Activated CD8-positive, alpha-beta T cell treated with anti-CD3 and anti-CD28 coated beads, Interleukin-2, amount 10 ng/mL, durations not matched to agents 7 days and 5 days (primary cell): ENCODE data around the gene RIOK3. TPM values are rescaled to one million over a fixed set of nuclear protein-coding genes. Genes with fewer than 3 reads are reported as not detected.

ENCODE experiments used
- ATAC-seq: fragments of 150-1000 bp; cut with Tn5 transposase; one replicate; pipeline ENCODE4 v1.10.0; 2021; ENCODE audit warnings: moderate library complexity
- CTCF ChIA-PET: fragments of 350-600 bp; sonication (Branson Sonifier 250); formaldehyde crosslinking; loops from one replicate; lab custom pipeline; 2021; ENCODE audit warnings: antibody characterized with exemption; lab: Charles Lee
- POLR2A ChIA-PET: fragments of 350-600 bp; sonication (Branson Sonifier 250); formaldehyde crosslinking; loops from one replicate; lab custom pipeline; 2021; ENCODE audit warnings: antibody characterized with exemption; lab: Charles Lee
- DNase-seq: peaks from one replicate; pipeline ENCODE4 v3.0.0-alpha.2; 2020
- H3K27ac Mint-ChIP-seq: one replicate; pipeline ENCODE4 v1.8.0; 2021; ENCODE audit warnings: mild to moderate bottlenecking, mixed read lengths
- H3K27me3 Mint-ChIP-seq: one replicate; pipeline ENCODE4 v1.8.0; 2021; ENCODE audit warnings: low read depth, mixed read lengths
- H3K36me3 Mint-ChIP-seq: one replicate; pipeline ENCODE4 v1.8.0; 2021; ENCODE audit warnings: low read depth, mixed read lengths
- H3K4me1 Mint-ChIP-seq: one replicate; pipeline ENCODE4 v1.8.0; 2021; ENCODE audit warnings: low read depth, mixed read lengths
- H3K4me3 Mint-ChIP-seq: one replicate; pipeline ENCODE4 v1.8.0; 2021; ENCODE audit warnings: mild to moderate bottlenecking, mixed read lengths
- H3K9me3 Mint-ChIP-seq: one replicate; pipeline ENCODE4 v1.8.0; 2022; ENCODE audit warnings: mixed read lengths; ENCODE audit not compliant: insufficient read depth
- total RNA-seq, 2 experiments: library from RNA; stranded (reverse); gene quantifications; one replicate each; pipeline ENCODE4 v1.2.3, GENCODE V29; 2021

The RIOK3 gene
- total RNA-seq, 2 experiments from 2014 or later: 53.6 to 69.3 TPM

GRCh38 chr18:23515911-23516546 lies 62.9 kb downstream of the RIOK3 start:
- Mint-ChIP-seq H3K4me3 (no peak overlapping the region), H3K36me3 (peaks cover 62% of the 10 kb centered on the region), H3K27me3 (no peaks in the 10 kb centered on the region), H3K4me1 (peaks cover 26% of the 10 kb centered on the region), H3K9me3 (no peaks in the 10 kb centered on the region), H3K27ac (peak overlapping the region; percentile 45)
- POLR2A ChIA-PET: interaction anchor here (1.6 kb wide), 1 partner anchor 70 kb away, joined by 4 read pairs; the partner anchor contains the start of gene NPC1
- ATAC-seq: peak; percentile 95
- peak; percentile 85 for DNase-seq
- CTCF ChIA-PET: interaction anchor here (0.7 to 3.6 kb wide), 43 partner anchors 9 to 384 kb away, joined by 3 to 42 read pairs (median 4); partner anchors contain the start of genes NPC1, RIOK3 and RMC1

GRCh38 chr18:23519734-23520133 lies 66.6 kb downstream of the RIOK3 start:
- no peak overlapping the region for H3K27ac Mint-ChIP-seq

GRCh38 chr18:23521271-23521670 lies 68.2 kb downstream of the RIOK3 start:
- no peak for ATAC-seq
- POLR2A ChIA-PET: interaction anchor here (0.6 kb wide), 1 partner anchor 962 kb away, joined by 4 read pairs; no protein-coding TSS in a partner anchor
- H3K9me3 Mint-ChIP-seq: no peaks in the 10 kb centered on the region
- H3K27me3 Mint-ChIP-seq: no peaks in the 10 kb centered on the region
- peaks cover 11% of the 10 kb centered on the region for H3K4me1 Mint-ChIP-seq
- peaks cover 70% of the 10 kb centered on the region for H3K36me3 Mint-ChIP-seq
- CTCF ChIA-PET: interaction anchor here (1.4 kb wide), 1 partner anchor 23 kb away, joined by 5 read pairs; no protein-coding TSS in a partner anchor
- no peak overlapping the region for H3K27ac Mint-ChIP-seq
- H3K4me3 Mint-ChIP-seq: no peak overlapping the region
- DNase-seq: no peak

More at GRCh38 chr18:23519734-23520133, 66.6 kb downstream of the RIOK3 start:
- Mint-ChIP-seq H3K4me3 (no peak overlapping the region), H3K36me3 (peaks cover 71% of the 10 kb centered on the region), H3K9me3 (no peaks in the 10 kb centered on the region), H3K27me3 (no peaks in the 10 kb centered on the region), H3K4me1 (peaks cover 16% of the 10 kb centered on the region)
- ATAC-seq: no peak
- ChIA-PET CTCF (interaction anchor here (1.4 kb wide), 1 partner anchor 21 kb away, joined by 5 read pairs; no protein-coding TSS in a partner anchor), POLR2A (no interaction called here)
- DNase-seq: no peak

GRCh38 chr18:23521907-23522306 lies 68.8 kb downstream of the RIOK3 start:
- POLR2A ChIA-PET: interaction anchor here (1.5 kb wide), 1 partner anchor 19 kb away, joined by 3 read pairs; no protein-coding TSS in a partner anchor
- no peak for DNase-seq
- peaks cover 11% of the 10 kb centered on the region for H3K4me1 Mint-ChIP-seq
- peaks cover 75% of the 10 kb centered on the region for H3K36me3 Mint-ChIP-seq
- H3K27me3 Mint-ChIP-seq: no peaks in the 10 kb centered on the region
- H3K27ac Mint-ChIP-seq: no peak overlapping the region
- CTCF ChIA-PET: interaction anchor here (1.0 to 1.9 kb wide), 2 partner anchors 17 to 23 kb away, joined by 5 to 6 read pairs; no protein-coding TSS in a partner anchor
- no peak for ATAC-seq
- H3K9me3 Mint-ChIP-seq: no peaks in the 10 kb centered on the region
- H3K4me3 Mint-ChIP-seq: no peak overlapping the region

GRCh38 chr18:23523429-23524212 lies 70.5 kb downstream of the RIOK3 start:
- ATAC-seq (no peak), DNase-seq (no peak)
- ChIA-PET CTCF (interaction anchor here (0.8 to 1.9 kb wide), 2 partner anchors 19 to 64 kb away, joined by 3 to 6 read pairs; no protein-coding TSS in a partner anchor), POLR2A (interaction anchor here (0.6 to 1.5 kb wide), 3 partner anchors 18 to 37 kb away, joined by 3 to 4 read pairs (median 3); partner anchors contain the start of gene RMC1)
- no peak overlapping the region for H3K27ac Mint-ChIP-seq
- peaks cover 11% of the 10 kb centered on the region for H3K4me1 Mint-ChIP-seq
- H3K36me3 Mint-ChIP-seq: peaks cover 72% of the 10 kb centered on the region
- H3K9me3 Mint-ChIP-seq: no peaks in the 10 kb centered on the region
- no peak overlapping the region for H3K4me3 Mint-ChIP-seq
- no peaks in the 10 kb centered on the region for H3K27me3 Mint-ChIP-seq

- H3K4me3 Mint-ChIP-seq: no peak overlapping the region
- no peaks in the 10 kb centered on the region for H3K27me3 Mint-ChIP-seq
- H3K27ac Mint-ChIP-seq: no peak overlapping the region
- peaks cover 73% of the 10 kb centered on the region for H3K36me3 Mint-ChIP-seq
- H3K4me1 Mint-ChIP-seq: peaks cover 11% of the 10 kb centered on the region
- H3K9me3 Mint-ChIP-seq: no peaks in the 10 kb centered on the region
- no peak for ATAC-seq
- CTCF ChIA-PET: interaction anchor here (0.8 to 1.1 kb wide), 2 partner anchors 8 to 64 kb away, joined by 3 read pairs; no protein-coding TSS in a partner anchor
- DNase-seq: no peak
- POLR2A ChIA-PET: no interaction called here
Measured at GRCh38 chr18:23524213-23524707, 71.2 kb downstream of the RIOK3 start.

GRCh38 chr18:23526501-23527063 lies 73.5 kb downstream of the RIOK3 start:
- H3K27me3 Mint-ChIP-seq: no peaks in the 10 kb centered on the region
- peaks cover 74% of the 10 kb centered on the region for H3K36me3 Mint-ChIP-seq
- ATAC-seq (no peak), DNase-seq (no peak)
- H3K4me1 Mint-ChIP-seq: peaks cover 11% of the 10 kb centered on the region
- POLR2A ChIA-PET: no interaction called here
- H3K9me3 Mint-ChIP-seq: no peaks in the 10 kb centered on the region
- CTCF ChIA-PET: interaction anchor here (1.0 to 1.8 kb wide), 2 partner anchors 10 to 11 kb away, joined by 4 to 7 read pairs; no protein-coding TSS in a partner anchor
- no peak overlapping the region for H3K4me3 Mint-ChIP-seq
- peak overlapping the region; percentile 18 for H3K27ac Mint-ChIP-seq

- peaks cover 70% of the 10 kb centered on the region for H3K36me3 Mint-ChIP-seq
- H3K27ac Mint-ChIP-seq: peak overlapping the region; percentile 4
Measured at GRCh38 chr18:23528580-23529472, 75.7 kb downstream of the RIOK3 start.

GRCh38 chr18:23529604-23530003 lies 76.5 kb downstream of the RIOK3 start:
- DNase-seq (no peak), ATAC-seq (no peak)
- Mint-ChIP-seq H3K27ac (peak overlapping the region; percentile 4), H3K9me3 (no peaks in the 10 kb centered on the region), H3K36me3 (peaks cover 67% of the 10 kb centered on the region), H3K4me1 (no peaks in the 10 kb centered on the region), H3K4me3 (no peak overlapping the region), H3K27me3 (no peaks in the 10 kb centered on the region)
- CTCF ChIA-PET: no interaction called here
- POLR2A ChIA-PET: no interaction called here

More at GRCh38 chr18:23528580-23529472, 75.7 kb downstream of the RIOK3 start:
- CTCF ChIA-PET: interaction anchor here (0.6 kb wide), 1 partner anchor 336 kb away, joined by 3 read pairs; no protein-coding TSS in a partner anchor
- no peak for ATAC-seq
- Mint-ChIP-seq H3K4me1 (peaks cover 1% of the 10 kb centered on the region), H3K9me3 (no peaks in the 10 kb centered on the region), H3K27me3 (no peaks in the 10 kb centered on the region), H3K4me3 (no peak overlapping the region)
- DNase-seq: no peak
- POLR2A ChIA-PET: no interaction called here

- no peak for ATAC-seq
- H3K4me3 Mint-ChIP-seq: no peak overlapping the region
- H3K9me3 Mint-ChIP-seq: no peaks in the 10 kb centered on the region
- H3K4me1 Mint-ChIP-seq: no peaks in the 10 kb centered on the region
- DNase-seq: no peak
- ChIA-PET CTCF (no interaction called here), POLR2A (no interaction called here)
- no peak overlapping the region for H3K27ac Mint-ChIP-seq
- no peaks in the 10 kb centered on the region for H3K27me3 Mint-ChIP-seq
- peaks cover 72% of the 10 kb centered on the region for H3K36me3 Mint-ChIP-seq
Measured at GRCh38 chr18:23530195-23530594, 77.1 kb downstream of the RIOK3 start.
